GM23338 (cell line): ENCODE results near the gene EPAS1. TPM values are rescaled to one million over a fixed set of nuclear protein-coding genes. Genes with fewer than 3 reads are reported as not detected.

Source experiments
- ATAC-seq: fragments of 200-7000 bp; cut with Tn5 transposase; 3 replicates; pipeline ENCODE4 v1.9.1; 2020
- DNase-seq: peaks from one replicate; pipeline ENCODE4 v3.0.0-alpha.2; 2015; ENCODE audit warnings: low spot score
- H2AFZ ChIP-seq: fragments of 200-600 bp; sonication (generic); 2 replicates; pipeline ENCODE4 v1.8.0; 2016; ENCODE audit warnings: antibody characterized with exemption, mild to moderate bottlenecking, moderate library complexity
- H3F3A ChIP-seq: fragments of 200-600 bp; sonication (generic); replicated peaks from 2 replicates; pipeline ENCODE4 v1.8.0; 2017; ENCODE audit warnings: antibody characterized with exemption, mixed run types, low read depth
- H3K27ac ChIP-seq: fragments of 200-600 bp; sonication (generic); 2 replicates; pipeline ENCODE4 v1.6.1; 2016; ENCODE audit warnings: low read depth
- H3K27me3 ChIP-seq: fragments of 200-600 bp; sonication (generic); 2 replicates; pipeline ENCODE4 v1.8.0; 2016; ENCODE audit warnings: mild to moderate bottlenecking, mixed run types, moderate library complexity; ENCODE audit not compliant: insufficient read depth
- H3K36me3 ChIP-seq: fragments of 200-600 bp; sonication (generic); 2 replicates; pipeline ENCODE4 v1.8.0; 2016; ENCODE audit warnings: mild to moderate bottlenecking; ENCODE audit not compliant: insufficient read depth
- H3K4me1 ChIP-seq: fragments of 200-600 bp; sonication (generic); 2 replicates; pipeline ENCODE4 v1.8.0; 2016; ENCODE audit warnings: mild to moderate bottlenecking, moderate library complexity; ENCODE audit not compliant: insufficient read depth
- H3K4me2 ChIP-seq: fragments of 200-600 bp; sonication (generic); 2 replicates; pipeline ENCODE4 v1.7.1; 2017; ENCODE audit warnings: mixed run types
- H3K4me3 ChIP-seq: fragments of 200-600 bp; sonication (generic); 2 replicates; pipeline ENCODE4 v1.6.1; 2016; ENCODE audit warnings: mixed run types
- H3K79me2 ChIP-seq: fragments of 200-600 bp; sonication (generic); replicated peaks from 2 replicates; pipeline ENCODE4 v1.8.0; 2017; ENCODE audit warnings: mild to moderate bottlenecking; ENCODE audit not compliant: insufficient read depth
- H3K9me2 ChIP-seq: fragments of 200-600 bp; sonication (generic); 2 replicates; pipeline ENCODE4 v1.8.0; 2017; ENCODE audit not compliant: insufficient read depth
- H4K20me1 ChIP-seq: fragments of 200-600 bp; sonication (generic); replicated peaks from 2 replicates; pipeline ENCODE4 v1.8.0; 2017; ENCODE audit warnings: mild to moderate bottlenecking; ENCODE audit not compliant: insufficient read depth
- H3K27ac Mint-ChIP-seq: 2 replicates; pipeline ENCODE4 v1.8.0; 2020; ENCODE audit warnings: inconsistent platforms, mild to moderate bottlenecking, moderate library complexity, mixed read lengths
- H3K27me3 Mint-ChIP-seq: 3 replicates; pipeline ENCODE4 v1.8.0; 2022; ENCODE audit warnings: low read depth, mild to moderate bottlenecking, moderate library complexity, mixed read lengths, inconsistent platforms; ENCODE audit not compliant: insufficient read depth, poor library complexity
- H3K36me3 Mint-ChIP-seq: 3 replicates; pipeline ENCODE4 v1.8.0; 2021; ENCODE audit warnings: low read depth, mild to moderate bottlenecking, inconsistent platforms, moderate library complexity, mixed read lengths
- H3K4me1 Mint-ChIP-seq: 3 replicates; pipeline ENCODE4 v1.8.0; 2020; ENCODE audit warnings: mild to moderate bottlenecking, inconsistent platforms, mixed read lengths
- H3K4me3 Mint-ChIP-seq: 3 replicates; pipeline ENCODE4 v1.8.0; 2021; ENCODE audit warnings: moderate library complexity, mild to moderate bottlenecking, inconsistent platforms, mixed read lengths
- H3K9me3 Mint-ChIP-seq: 3 replicates; pipeline ENCODE4 v1.8.0; 2020; ENCODE audit warnings: moderate library complexity, mild to moderate bottlenecking, inconsistent platforms, mixed read lengths
- CREB1 ChIP-seq: fragments of 250-450 bp; sonication (Bioruptor Pico); IDR thresholded peaks from 2 replicates; pipeline ENCODE4 v1.5.0; 2020; ENCODE audit warnings: low read depth, mild to moderate bottlenecking, moderate library complexity
- EZH2 ChIP-seq: fragments of 200-600 bp; sonication (generic); IDR thresholded peaks from one replicate; pipeline ENCODE4 v1.8.0; 2017; ENCODE audit warnings: antibody characterized with exemption, mild to moderate bottlenecking, low read depth; ENCODE audit not compliant: unreplicated experiment
- EZH2phosphoT487 ChIP-seq: fragments of 200-600 bp; sonication (generic); IDR thresholded peaks from one replicate; pipeline ENCODE4 v1.8.1; 2018; ENCODE audit warnings: antibody characterized with exemption; ENCODE audit not compliant: unreplicated experiment
- JUNB ChIP-seq: IDR thresholded peaks from one replicate; pipeline ENCODE4 v1.6.1; 2016; ENCODE audit warnings: antibody characterized with exemption; ENCODE audit not compliant: unreplicated experiment
- NANOG ChIP-seq: IDR thresholded peaks from 2 replicates; pipeline ENCODE4 v1.6.1; 2016; ENCODE audit warnings: antibody characterized with exemption, borderline replicate concordance
- POLR2AphosphoS5 ChIP-seq: IDR thresholded peaks from 2 replicates; pipeline ENCODE4 v1.6.1; 2016; ENCODE audit warnings: antibody characterized with exemption, low read depth
- STAT1 ChIP-seq: IDR thresholded peaks from one replicate; pipeline ENCODE4 v1.6.1; 2016; ENCODE audit warnings: antibody characterized with exemption; ENCODE audit not compliant: unreplicated experiment
- ZNF114 ChIP-seq: fragments of 250-450 bp; sonication (Bioruptor Pico); IDR thresholded peaks from 2 replicates; pipeline ENCODE4 v1.5.0; 2020; ENCODE audit warnings: mild to moderate bottlenecking, moderate library complexity
- ZNF331 ChIP-seq: fragments of 250-450 bp; sonication (Bioruptor Pico); IDR thresholded peaks from 2 replicates; pipeline ENCODE4 v1.5.0; 2020; ENCODE audit warnings: low read depth, mild to moderate bottlenecking, moderate library complexity
- polyA plus RNA-seq: library from polyadenylated mRNA; unstranded; fragments of >200 nt; fragmentation: Nextera tagmentation; extraction: Ambion mirVana; gene quantifications from 2 replicates; pipeline ENCODE4 v1.2.1, GENCODE V29; 2016
- total RNA-seq: library from RNA; depleted of rRNA; stranded (reverse); fragments of >200 nt; shearing (Covaris generic); gene quantifications from 2 replicates; pipeline ENCODE4 v1.2.3, GENCODE V29; 2014
- TF ChIP-seq, protein P1 (sequence below), 2 experiments: fragments of 200-600 bp in 1 of 2; sonication (generic) in 1 of 2; conservative IDR thresholded peaks; 2 replicates each; pipeline versions ENCODE4 v1.5.1 to v1.6.1; 2016 to 2017; ENCODE audit warnings: antibody characterized with exemption in 2 of 2, low read depth in 2 of 2, mild to moderate bottlenecking in 2 of 2, moderate library complexity in 1 of 2
- TF ChIP-seq, protein P2 (sequence below): fragments of 250-450 bp; sonication (Bioruptor Pico); IDR thresholded peaks from 2 replicates; pipeline ENCODE4 v1.5.0; 2020; ENCODE audit warnings: mild to moderate bottlenecking, moderate library complexity
- TF ChIP-seq, protein P3 (sequence below): IDR thresholded peaks from 2 replicates; pipeline ENCODE4 v1.6.1; 2016; ENCODE audit warnings: antibody characterized with exemption
- TF ChIP-seq, protein P4 (sequence below): IDR thresholded peaks from one replicate; pipeline ENCODE4 v1.6.1; 2018; ENCODE audit warnings: antibody characterized with exemption; ENCODE audit not compliant: unreplicated experiment

Gene EPAS1
- total and polyA plus RNA-seq, 2 experiments from 2014 or later, result 0.68 to 5.4 TPM

DNA sequence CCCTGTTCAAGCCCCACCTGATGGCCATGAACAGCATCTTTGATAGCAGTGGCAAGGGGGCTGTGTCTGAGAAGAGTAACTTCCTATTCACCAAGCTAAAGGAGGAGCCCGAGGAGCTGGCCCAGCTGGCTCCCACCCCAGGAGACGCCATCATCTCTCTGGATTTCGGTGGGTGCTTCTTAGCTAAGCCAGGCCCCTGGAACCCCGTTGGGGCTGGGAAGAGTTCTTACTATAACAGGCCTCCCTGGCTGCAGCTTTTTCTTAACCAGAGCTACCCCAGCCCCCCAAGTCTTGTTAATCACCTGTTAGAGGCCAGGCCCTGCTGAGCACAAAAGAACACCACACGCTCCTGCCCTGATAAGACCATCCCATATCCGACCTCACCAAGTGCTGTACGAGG is 79.4 kb downstream of the EPAS1 start:
- H2AFZ ChIP-seq, result no peak overlapping the region
- H3K27me3 ChIP-seq, result no peaks in the 10 kb centered on the region
- H4K20me1 ChIP-seq, result no peaks in the 10 kb centered on the region
- no peak overlapping the region for H3K4me3 ChIP-seq
- H3K27ac ChIP-seq, result no peak overlapping the region
- no peak overlapping the region for H3K4me3 Mint-ChIP-seq
- ATAC-seq (no peak), DNase-seq (no peak)
- H3K79me2 ChIP-seq, result no peaks in the 10 kb centered on the region
- H3K9me2 ChIP-seq, result no peaks in the 10 kb centered on the region
- H3K4me1 Mint-ChIP-seq, result no peaks in the 10 kb centered on the region; the same call in 2 of the 3 replicates
- H3K4me2 ChIP-seq, result no peak overlapping the region
- H3K4me1 ChIP-seq, result no peaks in the 10 kb centered on the region
- H3F3A ChIP-seq, result no peaks in the 10 kb centered on the region
- H3K36me3 Mint-ChIP-seq, result no peaks in the 10 kb centered on the region
- no peaks in the 10 kb centered on the region for H3K9me3 Mint-ChIP-seq
- no peak overlapping the region for H3K27ac Mint-ChIP-seq
- H3K36me3 ChIP-seq, result peaks cover 5% of the 10 kb centered on the region; the same call in 1 of the 2 replicates
- peaks cover 8% of the 10 kb centered on the region for H3K27me3 Mint-ChIP-seq
- TF ChIP-seq ZNF114 (CRISPR knock-in tag), result no peak
- TF ChIP-seq POLR2AphosphoS5, result no peak
- TF ChIP-seq EZH2phosphoT487, result no peak
- TF ChIP-seq, protein P1, sequence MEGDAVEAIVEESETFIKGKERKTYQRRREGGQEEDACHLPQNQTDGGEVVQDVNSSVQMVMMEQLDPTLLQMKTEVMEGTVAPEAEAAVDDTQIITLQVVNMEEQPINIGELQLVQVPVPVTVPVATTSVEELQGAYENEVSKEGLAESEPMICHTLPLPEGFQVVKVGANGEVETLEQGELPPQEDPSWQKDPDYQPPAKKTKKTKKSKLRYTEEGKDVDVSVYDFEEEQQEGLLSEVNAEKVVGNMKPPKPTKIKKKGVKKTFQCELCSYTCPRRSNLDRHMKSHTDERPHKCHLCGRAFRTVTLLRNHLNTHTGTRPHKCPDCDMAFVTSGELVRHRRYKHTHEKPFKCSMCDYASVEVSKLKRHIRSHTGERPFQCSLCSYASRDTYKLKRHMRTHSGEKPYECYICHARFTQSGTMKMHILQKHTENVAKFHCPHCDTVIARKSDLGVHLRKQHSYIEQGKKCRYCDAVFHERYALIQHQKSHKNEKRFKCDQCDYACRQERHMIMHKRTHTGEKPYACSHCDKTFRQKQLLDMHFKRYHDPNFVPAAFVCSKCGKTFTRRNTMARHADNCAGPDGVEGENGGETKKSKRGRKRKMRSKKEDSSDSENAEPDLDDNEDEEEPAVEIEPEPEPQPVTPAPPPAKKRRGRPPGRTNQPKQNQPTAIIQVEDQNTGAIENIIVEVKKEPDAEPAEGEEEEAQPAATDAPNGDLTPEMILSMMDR (conservative IDR thresholded peaks at IDR 0.05; ENCODE audit: low read depth in 2 of 2), result no peak
- no peak for TF ChIP-seq EZH2
- TF ChIP-seq, protein P2, sequence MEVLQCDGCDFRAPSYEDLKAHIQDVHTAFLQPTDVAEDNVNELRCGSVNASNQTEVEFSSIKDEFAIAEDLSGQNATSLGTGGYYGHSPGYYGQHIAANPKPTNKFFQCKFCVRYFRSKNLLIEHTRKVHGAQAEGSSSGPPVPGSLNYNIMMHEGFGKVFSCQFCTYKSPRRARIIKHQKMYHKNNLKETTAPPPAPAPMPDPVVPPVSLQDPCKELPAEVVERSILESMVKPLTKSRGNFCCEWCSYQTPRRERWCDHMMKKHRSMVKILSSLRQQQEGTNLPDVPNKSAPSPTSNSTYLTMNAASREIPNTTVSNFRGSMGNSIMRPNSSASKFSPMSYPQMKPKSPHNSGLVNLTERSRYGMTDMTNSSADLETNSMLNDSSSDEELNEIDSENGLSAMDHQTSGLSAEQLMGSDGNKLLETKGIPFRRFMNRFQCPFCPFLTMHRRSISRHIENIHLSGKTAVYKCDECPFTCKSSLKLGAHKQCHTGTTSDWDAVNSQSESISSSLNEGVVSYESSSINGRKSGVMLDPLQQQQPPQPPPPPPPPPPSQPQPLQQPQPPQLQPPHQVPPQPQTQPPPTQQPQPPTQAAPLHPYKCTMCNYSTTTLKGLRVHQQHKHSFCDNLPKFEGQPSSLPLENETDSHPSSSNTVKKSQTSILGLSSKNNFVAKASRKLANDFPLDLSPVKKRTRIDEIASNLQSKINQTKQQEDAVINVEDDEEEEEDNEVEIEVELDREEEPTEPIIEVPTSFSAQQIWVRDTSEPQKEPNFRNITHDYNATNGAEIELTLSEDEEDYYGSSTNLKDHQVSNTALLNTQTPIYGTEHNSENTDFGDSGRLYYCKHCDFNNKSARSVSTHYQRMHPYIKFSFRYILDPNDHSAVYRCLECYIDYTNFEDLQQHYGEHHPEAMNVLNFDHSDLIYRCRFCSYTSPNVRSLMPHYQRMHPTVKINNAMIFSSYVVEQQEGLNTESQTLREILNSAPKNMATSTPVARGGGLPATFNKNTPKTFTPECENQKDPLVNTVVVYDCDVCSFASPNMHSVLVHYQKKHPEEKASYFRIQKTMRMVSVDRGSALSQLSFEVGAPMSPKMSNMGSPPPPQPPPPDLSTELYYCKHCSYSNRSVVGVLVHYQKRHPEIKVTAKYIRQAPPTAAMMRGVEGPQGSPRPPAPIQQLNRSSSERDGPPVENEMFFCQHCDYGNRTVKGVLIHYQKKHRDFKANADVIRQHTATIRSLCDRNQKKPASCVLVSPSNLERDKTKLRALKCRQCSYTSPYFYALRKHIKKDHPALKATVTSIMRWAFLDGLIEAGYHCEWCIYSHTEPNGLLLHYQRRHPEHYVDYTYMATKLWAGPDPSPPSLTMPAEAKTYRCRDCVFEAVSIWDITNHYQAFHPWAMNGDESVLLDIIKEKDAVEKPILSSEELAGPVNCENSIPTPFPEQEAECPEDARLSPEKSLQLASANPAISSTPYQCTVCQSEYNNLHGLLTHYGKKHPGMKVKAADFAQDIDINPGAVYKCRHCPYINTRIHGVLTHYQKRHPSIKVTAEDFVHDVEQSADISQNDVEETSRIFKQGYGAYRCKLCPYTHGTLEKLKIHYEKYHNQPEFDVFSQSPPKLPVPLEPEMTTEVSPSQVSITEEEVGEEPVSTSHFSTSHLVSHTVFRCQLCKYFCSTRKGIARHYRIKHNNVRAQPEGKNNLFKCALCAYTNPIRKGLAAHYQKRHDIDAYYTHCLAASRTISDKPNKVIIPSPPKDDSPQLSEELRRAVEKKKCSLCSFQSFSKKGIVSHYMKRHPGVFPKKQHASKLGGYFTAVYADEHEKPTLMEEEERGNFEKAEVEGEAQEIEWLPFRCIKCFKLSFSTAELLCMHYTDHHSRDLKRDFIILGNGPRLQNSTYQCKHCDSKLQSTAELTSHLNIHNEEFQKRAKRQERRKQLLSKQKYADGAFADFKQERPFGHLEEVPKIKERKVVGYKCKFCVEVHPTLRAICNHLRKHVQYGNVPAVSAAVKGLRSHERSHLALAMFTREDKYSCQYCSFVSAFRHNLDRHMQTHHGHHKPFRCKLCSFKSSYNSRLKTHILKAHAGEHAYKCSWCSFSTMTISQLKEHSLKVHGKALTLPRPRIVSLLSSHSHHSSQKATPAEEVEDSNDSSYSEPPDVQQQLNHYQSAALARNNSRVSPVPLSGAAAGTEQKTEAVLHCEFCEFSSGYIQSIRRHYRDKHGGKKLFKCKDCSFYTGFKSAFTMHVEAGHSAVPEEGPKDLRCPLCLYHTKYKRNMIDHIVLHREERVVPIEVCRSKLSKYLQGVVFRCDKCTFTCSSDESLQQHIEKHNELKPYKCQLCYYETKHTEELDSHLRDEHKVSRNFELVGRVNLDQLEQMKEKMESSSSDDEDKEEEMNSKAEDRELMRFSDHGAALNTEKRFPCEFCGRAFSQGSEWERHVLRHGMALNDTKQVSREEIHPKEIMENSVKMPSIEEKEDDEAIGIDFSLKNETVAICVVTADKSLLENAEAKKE (CRISPR knock-in tag), result no peak
- TF ChIP-seq NANOG, result no peak
- TF ChIP-seq, protein P3, sequence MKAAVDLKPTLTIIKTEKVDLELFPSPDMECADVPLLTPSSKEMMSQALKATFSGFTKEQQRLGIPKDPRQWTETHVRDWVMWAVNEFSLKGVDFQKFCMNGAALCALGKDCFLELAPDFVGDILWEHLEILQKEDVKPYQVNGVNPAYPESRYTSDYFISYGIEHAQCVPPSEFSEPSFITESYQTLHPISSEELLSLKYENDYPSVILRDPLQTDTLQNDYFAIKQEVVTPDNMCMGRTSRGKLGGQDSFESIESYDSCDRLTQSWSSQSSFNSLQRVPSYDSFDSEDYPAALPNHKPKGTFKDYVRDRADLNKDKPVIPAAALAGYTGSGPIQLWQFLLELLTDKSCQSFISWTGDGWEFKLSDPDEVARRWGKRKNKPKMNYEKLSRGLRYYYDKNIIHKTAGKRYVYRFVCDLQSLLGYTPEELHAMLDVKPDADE, result no peak
- TF ChIP-seq, protein P4, sequence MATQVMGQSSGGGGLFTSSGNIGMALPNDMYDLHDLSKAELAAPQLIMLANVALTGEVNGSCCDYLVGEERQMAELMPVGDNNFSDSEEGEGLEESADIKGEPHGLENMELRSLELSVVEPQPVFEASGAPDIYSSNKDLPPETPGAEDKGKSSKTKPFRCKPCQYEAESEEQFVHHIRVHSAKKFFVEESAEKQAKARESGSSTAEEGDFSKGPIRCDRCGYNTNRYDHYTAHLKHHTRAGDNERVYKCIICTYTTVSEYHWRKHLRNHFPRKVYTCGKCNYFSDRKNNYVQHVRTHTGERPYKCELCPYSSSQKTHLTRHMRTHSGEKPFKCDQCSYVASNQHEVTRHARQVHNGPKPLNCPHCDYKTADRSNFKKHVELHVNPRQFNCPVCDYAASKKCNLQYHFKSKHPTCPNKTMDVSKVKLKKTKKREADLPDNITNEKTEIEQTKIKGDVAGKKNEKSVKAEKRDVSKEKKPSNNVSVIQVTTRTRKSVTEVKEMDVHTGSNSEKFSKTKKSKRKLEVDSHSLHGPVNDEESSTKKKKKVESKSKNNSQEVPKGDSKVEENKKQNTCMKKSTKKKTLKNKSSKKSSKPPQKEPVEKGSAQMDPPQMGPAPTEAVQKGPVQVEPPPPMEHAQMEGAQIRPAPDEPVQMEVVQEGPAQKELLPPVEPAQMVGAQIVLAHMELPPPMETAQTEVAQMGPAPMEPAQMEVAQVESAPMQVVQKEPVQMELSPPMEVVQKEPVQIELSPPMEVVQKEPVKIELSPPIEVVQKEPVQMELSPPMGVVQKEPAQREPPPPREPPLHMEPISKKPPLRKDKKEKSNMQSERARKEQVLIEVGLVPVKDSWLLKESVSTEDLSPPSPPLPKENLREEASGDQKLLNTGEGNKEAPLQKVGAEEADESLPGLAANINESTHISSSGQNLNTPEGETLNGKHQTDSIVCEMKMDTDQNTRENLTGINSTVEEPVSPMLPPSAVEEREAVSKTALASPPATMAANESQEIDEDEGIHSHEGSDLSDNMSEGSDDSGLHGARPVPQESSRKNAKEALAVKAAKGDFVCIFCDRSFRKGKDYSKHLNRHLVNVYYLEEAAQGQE, result no peak
- no peak for TF ChIP-seq CREB1 (CRISPR knock-in tag)
- TF ChIP-seq JUNB, result no peak
- TF ChIP-seq ZNF331, result no peak
- TF ChIP-seq STAT1, result no peak
